Endothelial cell of umbilical vein (primary cell): ENCODE measurements around the gene B3GNT9.

Experiments used
- EZH2 ChIP-seq: IDR thresholded peaks from 2 replicates; pipeline ENCODE4 v1.6.1; 2012; ENCODE audit warnings: borderline replicate concordance, low read depth, mild to moderate bottlenecking, moderate library complexity, low read length, inconsistent platforms; ENCODE audit not compliant: severe bottlenecking
- FOS ChIP-seq: IDR thresholded peaks from 2 replicates; pipeline ENCODE4 v1.6.1; 2011; ENCODE audit warnings: mild to moderate bottlenecking, low read length, moderate library complexity, borderline replicate concordance; ENCODE audit not compliant: insufficient read depth
- GATA2 ChIP-seq: IDR thresholded peaks from 2 replicates; pipeline ENCODE4 v1.7.0; 2011; ENCODE audit warnings: low read depth, mild to moderate bottlenecking, moderate library complexity, mixed read lengths, low read length; ENCODE audit not compliant: insufficient read length, insufficient read depth
- JUN ChIP-seq: IDR thresholded peaks from 2 replicates; pipeline ENCODE4 v1.6.1; 2011; ENCODE audit warnings: borderline replicate concordance, low read depth; ENCODE audit not compliant: insufficient read length, insufficient read depth
- MYC ChIP-seq: IDR thresholded peaks from one replicate; pipeline ENCODE4 v1.6.1; 2011; ENCODE audit warnings: mild to moderate bottlenecking, low read depth, low read length
- POLR2A ChIP-seq: IDR thresholded peaks from 2 replicates; pipeline ENCODE4 v1.6.1; 2012; ENCODE audit warnings: low read depth, mild to moderate bottlenecking, control low read depth, low read length
- POLR2AphosphoS5 ChIP-seq: IDR thresholded peaks from 2 replicates; pipeline ENCODE4 v1.6.1; 2012; ENCODE audit warnings: low read depth, mild to moderate bottlenecking, control low read depth, low read length, moderate library complexity; ENCODE audit not compliant: insufficient read depth
- TF ChIP-seq, protein P1 (sequence below), 2 donors: IDR thresholded peaks; 1 replicate in 1 of 2; 2 replicates in 1 of 2; pipeline ENCODE4 v1.5.1; 2011; ENCODE audit warnings: low read length in 2 of 2, mild to moderate bottlenecking in 2 of 2, moderate library complexity in 2 of 2, control low read depth in 1 of 2, inconsistent platforms in 1 of 2, low read depth in 1 of 2; ENCODE audit not compliant: insufficient read depth in 1 of 2; ENCODE audit errors: extremely low read depth in 1 of 2
- TF ChIP-seq, protein P2 (sequence below): IDR thresholded peaks from 2 replicates; pipeline ENCODE4 v1.6.1; 2011; ENCODE audit not compliant: insufficient read depth, insufficient read length

DNA sequence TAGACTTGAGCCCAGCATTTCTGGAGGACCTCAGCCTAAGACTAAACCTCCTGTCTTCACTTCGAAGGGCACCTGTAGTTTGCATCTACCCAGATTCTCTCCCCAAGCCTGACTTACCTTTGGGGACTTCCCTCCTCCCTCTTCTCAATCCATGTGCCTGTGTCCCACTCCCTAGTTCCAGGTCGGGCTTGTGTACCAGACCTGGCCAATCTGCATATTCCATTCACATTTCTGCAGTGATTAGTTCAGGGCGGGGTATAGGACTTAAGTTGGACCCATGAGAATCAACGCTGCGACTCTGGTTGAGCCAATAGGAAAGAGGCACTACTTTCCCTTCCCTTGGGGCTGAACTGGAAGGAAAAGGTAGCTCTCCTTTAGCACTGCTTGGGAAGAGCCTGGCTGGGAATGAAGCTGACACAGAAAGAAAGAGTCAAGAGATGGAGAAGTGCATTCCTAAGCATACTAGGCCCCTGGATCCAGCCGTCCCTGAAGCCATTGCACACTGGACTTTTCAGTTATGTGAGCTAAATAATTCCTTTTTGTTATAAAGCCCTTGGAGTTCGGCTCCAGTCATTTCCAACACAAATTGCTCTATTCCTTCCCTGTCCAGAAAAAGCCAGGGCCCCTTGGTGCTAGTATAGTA is 6.4 kb upstream of the B3GNT9 start:
- TF ChIP-seq, protein P1, sequence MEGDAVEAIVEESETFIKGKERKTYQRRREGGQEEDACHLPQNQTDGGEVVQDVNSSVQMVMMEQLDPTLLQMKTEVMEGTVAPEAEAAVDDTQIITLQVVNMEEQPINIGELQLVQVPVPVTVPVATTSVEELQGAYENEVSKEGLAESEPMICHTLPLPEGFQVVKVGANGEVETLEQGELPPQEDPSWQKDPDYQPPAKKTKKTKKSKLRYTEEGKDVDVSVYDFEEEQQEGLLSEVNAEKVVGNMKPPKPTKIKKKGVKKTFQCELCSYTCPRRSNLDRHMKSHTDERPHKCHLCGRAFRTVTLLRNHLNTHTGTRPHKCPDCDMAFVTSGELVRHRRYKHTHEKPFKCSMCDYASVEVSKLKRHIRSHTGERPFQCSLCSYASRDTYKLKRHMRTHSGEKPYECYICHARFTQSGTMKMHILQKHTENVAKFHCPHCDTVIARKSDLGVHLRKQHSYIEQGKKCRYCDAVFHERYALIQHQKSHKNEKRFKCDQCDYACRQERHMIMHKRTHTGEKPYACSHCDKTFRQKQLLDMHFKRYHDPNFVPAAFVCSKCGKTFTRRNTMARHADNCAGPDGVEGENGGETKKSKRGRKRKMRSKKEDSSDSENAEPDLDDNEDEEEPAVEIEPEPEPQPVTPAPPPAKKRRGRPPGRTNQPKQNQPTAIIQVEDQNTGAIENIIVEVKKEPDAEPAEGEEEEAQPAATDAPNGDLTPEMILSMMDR (IDR thresholded peaks at IDR 0.05; ENCODE audit: extremely low read depth in 1 of 2, insufficient read depth in 1 of 2, low read depth in 1 of 2, low read length in 2 of 2): no peak
- TF ChIP-seq GATA2 (no peak), POLR2A (no peak), MYC (no peak), EZH2 (no peak), POLR2AphosphoS5 (no peak), JUN (no peak), FOS (no peak)
- TF ChIP-seq, protein P2, sequence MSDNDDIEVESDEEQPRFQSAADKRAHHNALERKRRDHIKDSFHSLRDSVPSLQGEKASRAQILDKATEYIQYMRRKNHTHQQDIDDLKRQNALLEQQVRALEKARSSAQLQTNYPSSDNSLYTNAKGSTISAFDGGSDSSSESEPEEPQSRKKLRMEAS: no peak
